K562 (cell line): ENCODE data around the gene DSP. TPM values are rescaled to one million over a fixed set of nuclear protein-coding genes. Genes with fewer than 3 reads are reported as not detected.
A peak's percentile ranks its signal among the peaks of the same experiment; 100 is the strongest.

ENCODE experiments used
- ARNT ChIP-seq, 2 experiments: fragments of 450-650 bp; IDR thresholded peaks; 2 replicates each; pipeline ENCODE4 v1.6.1; 2016; ENCODE audit warnings: mild to moderate bottlenecking in 1 of 2
- CUX1 ChIP-seq: fragments of 200-800 bp; sonication (Bioruptor generic); IDR thresholded peaks from 2 replicates; pipeline ENCODE4 v1.6.1; 2016; ENCODE audit warnings: missing genetic modification characterization, missing compliant biosample characterization
- GATA2 ChIP-seq: sonication (generic); formaldehyde crosslinking; IDR thresholded peaks from 2 replicates; pipeline ENCODE4 v1.4.0; 2020; ENCODE audit warnings: mild to moderate bottlenecking, missing genetic modification reagents
- HNRNPUL1 ChIP-seq: fragments of 200-400 bp; formaldehyde crosslinking; IDR thresholded peaks from 2 replicates; pipeline ENCODE4 v1.6.1; 2017; ENCODE audit warnings: low read length
- KLF10 ChIP-seq: fragments of 250-450 bp; sonication (Bioruptor Pico); IDR thresholded peaks from 2 replicates; pipeline ENCODE4 v1.6.1; 2021; ENCODE audit warnings: matching md5 sums
- LARP7 ChIP-seq: fragments of 450-650 bp; IDR thresholded peaks from 2 replicates; pipeline ENCODE4 v1.6.1; 2016
- MECOM ChIP-seq: fragments of 250-450 bp; sonication (Bioruptor Pico); IDR thresholded peaks from 2 replicates; pipeline ENCODE4 v1.8.0; 2022; ENCODE audit warnings: inconsistent platforms
- NBN ChIP-seq: fragments of 450-650 bp; IDR thresholded peaks from 2 replicates; pipeline ENCODE4 v1.6.1; 2016; ENCODE audit warnings: low read depth, mild to moderate bottlenecking
- SMAD1 ChIP-seq: fragments of 150-350 bp; IDR thresholded peaks from 2 replicates; pipeline ENCODE4 v1.6.1; 2014; ENCODE audit warnings: low read length, low read depth; ENCODE audit not compliant: partially characterized antibody
- XRCC4 ChIP-seq: IDR thresholded peaks from one replicate; pipeline ENCODE4 v1.6.1; 2011; ENCODE audit not compliant: insufficient read depth, insufficient read length; ENCODE audit errors: extremely low read depth
- polyA plus RNA-seq, 8 experiments: library from polyadenylated mRNA; depleted of rRNA in 4 of 8; stranded (reverse) in 5 of 8; unstranded in 3 of 8; fragments of >200 nt; fragmentation: Nextera tagmentation in 2 of 8; fragmentation: Illumina TruSeq in 1 of 8; extraction: Ambion mirVana in 2 of 8; extraction: Trizol in 1 of 8; gene quantifications; 2 replicates each; pipeline versions ENCODE4 v1.2.1 to v1.2.3, GENCODE V29; 2011 to 2014; ENCODE audit warnings: inconsistent platforms in 1 of 8, missing spikeins in 1 of 8
- total RNA-seq, 7 experiments: library from RNA; depleted of rRNA in 6 of 7; stranded (reverse); fragments of >200 nt in 6 of 7; fragmentation: Illumina TruSeq in 2 of 7; extraction: Trizol in 2 of 7; gene quantifications; 2 replicates each; pipeline versions ENCODE4 v1.2.1 to v1.2.3, GENCODE V29; 2011 to 2021; ENCODE audit warnings: low replicate concordance in 1 of 7
- TF ChIP-seq, protein P1 (sequence below): fragments of 450-650 bp; IDR thresholded peaks from 2 replicates; pipeline ENCODE4 v1.6.1; 2016; ENCODE audit warnings: mild to moderate bottlenecking, moderate library complexity

Gene DSP
- total and polyA plus RNA-seq, 9 of the 15 experiments (the other 6 are each of a cell fraction or from before 2014, with no cell fraction given): under 0.01 to 0.24 (median 0.03) TPM; not detected in 2

- TF ChIP-seq, protein P1, sequence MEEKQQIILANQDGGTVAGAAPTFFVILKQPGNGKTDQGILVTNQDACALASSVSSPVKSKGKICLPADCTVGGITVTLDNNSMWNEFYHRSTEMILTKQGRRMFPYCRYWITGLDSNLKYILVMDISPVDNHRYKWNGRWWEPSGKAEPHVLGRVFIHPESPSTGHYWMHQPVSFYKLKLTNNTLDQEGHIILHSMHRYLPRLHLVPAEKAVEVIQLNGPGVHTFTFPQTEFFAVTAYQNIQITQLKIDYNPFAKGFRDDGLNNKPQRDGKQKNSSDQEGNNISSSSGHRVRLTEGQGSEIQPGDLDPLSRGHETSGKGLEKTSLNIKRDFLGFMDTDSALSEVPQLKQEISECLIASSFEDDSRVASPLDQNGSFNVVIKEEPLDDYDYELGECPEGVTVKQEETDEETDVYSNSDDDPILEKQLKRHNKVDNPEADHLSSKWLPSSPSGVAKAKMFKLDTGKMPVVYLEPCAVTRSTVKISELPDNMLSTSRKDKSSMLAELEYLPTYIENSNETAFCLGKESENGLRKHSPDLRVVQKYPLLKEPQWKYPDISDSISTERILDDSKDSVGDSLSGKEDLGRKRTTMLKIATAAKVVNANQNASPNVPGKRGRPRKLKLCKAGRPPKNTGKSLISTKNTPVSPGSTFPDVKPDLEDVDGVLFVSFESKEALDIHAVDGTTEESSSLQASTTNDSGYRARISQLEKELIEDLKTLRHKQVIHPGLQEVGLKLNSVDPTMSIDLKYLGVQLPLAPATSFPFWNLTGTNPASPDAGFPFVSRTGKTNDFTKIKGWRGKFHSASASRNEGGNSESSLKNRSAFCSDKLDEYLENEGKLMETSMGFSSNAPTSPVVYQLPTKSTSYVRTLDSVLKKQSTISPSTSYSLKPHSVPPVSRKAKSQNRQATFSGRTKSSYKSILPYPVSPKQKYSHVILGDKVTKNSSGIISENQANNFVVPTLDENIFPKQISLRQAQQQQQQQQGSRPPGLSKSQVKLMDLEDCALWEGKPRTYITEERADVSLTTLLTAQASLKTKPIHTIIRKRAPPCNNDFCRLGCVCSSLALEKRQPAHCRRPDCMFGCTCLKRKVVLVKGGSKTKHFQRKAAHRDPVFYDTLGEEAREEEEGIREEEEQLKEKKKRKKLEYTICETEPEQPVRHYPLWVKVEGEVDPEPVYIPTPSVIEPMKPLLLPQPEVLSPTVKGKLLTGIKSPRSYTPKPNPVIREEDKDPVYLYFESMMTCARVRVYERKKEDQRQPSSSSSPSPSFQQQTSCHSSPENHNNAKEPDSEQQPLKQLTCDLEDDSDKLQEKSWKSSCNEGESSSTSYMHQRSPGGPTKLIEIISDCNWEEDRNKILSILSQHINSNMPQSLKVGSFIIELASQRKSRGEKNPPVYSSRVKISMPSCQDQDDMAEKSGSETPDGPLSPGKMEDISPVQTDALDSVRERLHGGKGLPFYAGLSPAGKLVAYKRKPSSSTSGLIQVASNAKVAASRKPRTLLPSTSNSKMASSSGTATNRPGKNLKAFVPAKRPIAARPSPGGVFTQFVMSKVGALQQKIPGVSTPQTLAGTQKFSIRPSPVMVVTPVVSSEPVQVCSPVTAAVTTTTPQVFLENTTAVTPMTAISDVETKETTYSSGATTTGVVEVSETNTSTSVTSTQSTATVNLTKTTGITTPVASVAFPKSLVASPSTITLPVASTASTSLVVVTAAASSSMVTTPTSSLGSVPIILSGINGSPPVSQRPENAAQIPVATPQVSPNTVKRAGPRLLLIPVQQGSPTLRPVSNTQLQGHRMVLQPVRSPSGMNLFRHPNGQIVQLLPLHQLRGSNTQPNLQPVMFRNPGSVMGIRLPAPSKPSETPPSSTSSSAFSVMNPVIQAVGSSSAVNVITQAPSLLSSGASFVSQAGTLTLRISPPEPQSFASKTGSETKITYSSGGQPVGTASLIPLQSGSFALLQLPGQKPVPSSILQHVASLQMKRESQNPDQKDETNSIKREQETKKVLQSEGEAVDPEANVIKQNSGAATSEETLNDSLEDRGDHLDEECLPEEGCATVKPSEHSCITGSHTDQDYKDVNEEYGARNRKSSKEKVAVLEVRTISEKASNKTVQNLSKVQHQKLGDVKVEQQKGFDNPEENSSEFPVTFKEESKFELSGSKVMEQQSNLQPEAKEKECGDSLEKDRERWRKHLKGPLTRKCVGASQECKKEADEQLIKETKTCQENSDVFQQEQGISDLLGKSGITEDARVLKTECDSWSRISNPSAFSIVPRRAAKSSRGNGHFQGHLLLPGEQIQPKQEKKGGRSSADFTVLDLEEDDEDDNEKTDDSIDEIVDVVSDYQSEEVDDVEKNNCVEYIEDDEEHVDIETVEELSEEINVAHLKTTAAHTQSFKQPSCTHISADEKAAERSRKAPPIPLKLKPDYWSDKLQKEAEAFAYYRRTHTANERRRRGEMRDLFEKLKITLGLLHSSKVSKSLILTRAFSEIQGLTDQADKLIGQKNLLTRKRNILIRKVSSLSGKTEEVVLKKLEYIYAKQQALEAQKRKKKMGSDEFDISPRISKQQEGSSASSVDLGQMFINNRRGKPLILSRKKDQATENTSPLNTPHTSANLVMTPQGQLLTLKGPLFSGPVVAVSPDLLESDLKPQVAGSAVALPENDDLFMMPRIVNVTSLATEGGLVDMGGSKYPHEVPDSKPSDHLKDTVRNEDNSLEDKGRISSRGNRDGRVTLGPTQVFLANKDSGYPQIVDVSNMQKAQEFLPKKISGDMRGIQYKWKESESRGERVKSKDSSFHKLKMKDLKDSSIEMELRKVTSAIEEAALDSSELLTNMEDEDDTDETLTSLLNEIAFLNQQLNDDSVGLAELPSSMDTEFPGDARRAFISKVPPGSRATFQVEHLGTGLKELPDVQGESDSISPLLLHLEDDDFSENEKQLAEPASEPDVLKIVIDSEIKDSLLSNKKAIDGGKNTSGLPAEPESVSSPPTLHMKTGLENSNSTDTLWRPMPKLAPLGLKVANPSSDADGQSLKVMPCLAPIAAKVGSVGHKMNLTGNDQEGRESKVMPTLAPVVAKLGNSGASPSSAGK: peak; percentile 20
- TF ChIP-seq GATA2 (CRISPR knock-in tag): no peak
- no peak for TF ChIP-seq CUX1 (CRISPR knock-in tag)
- no peak for TF ChIP-seq LARP7
- TF ChIP-seq NBN: peak; percentile 52; the same call in 1 of the 2 replicates
- no peak for TF ChIP-seq MECOM (CRISPR knock-in tag)
- peak; percentile 44 for TF ChIP-seq SMAD1
- no peak for TF ChIP-seq HNRNPUL1
- no peak for TF ChIP-seq KLF10 (CRISPR knock-in tag)
- no peak for TF ChIP-seq XRCC4
- no peak for TF ChIP-seq ARNT (IDR thresholded peaks at IDR 0.05)
Measured at GRCh38 chr6:7589949-7590917, 48.8 kb downstream of the DSP start, which contains the start of gene SNRNP48 (continued).
